ENCODE measurements around the gene DNM2.
"Not testable (repeated sequence)": the region's sequence is repeated elsewhere in the genome, so short reads cannot be mapped to it uniquely, and the experiment has no call there.

The DNM2 gene

GRCh38 chr19:10727685-10728201, 9.9 kb downstream of the DNM2 start:
- DNase-seq, result no peak

- no peak for DNase-seq
Measured at GRCh38 chr19:10729411-10729810, 11.5 kb downstream of the DNM2 start.

DNA sequence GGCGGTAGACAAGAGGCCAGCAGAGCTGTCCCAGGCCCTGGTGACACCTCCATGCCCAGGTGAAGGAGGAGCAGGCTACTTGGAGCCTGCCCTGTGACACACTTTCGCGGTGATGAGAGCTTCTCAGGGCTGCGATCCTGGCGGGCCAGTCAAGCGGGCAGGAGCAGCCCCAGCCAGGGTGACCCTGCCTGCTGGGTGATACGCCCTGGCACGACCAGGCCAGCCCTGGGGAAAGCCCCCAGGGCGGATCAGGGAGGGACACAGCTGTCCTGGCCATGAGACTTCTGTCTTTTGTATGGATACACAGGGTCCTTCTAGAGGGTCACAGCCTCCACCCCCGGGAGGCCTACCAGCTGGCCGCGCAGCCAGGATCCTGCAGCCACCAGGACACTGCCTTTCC, 13.1 kb downstream of the DNM2 start:
- DNase-seq, result no peak

DNA sequence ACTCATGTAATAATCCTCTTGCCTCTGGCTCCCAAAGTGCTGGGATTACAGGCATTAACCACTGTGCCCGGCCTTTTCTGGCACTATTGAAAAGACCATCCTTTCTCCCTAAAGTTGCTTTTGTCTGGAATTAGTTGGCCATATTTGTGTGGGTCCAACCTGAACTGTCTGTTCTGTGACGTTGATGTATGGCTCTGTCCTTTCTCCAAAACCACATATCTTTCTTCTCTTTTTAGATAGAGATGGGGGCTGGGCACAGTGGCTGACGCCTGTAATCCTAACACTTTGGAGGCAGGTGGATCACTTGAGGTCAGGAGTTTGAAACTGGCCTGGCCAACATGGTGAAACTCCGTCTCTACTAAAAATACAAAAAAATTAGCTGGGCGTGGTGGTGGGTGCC, 17.9 kb downstream of the DNM2 start:
- no peak for DNase-seq

- DNase-seq, result no peak
Measured at GRCh38 chr19:10736189-10736588, 18.3 kb downstream of the DNM2 start.

DNA sequence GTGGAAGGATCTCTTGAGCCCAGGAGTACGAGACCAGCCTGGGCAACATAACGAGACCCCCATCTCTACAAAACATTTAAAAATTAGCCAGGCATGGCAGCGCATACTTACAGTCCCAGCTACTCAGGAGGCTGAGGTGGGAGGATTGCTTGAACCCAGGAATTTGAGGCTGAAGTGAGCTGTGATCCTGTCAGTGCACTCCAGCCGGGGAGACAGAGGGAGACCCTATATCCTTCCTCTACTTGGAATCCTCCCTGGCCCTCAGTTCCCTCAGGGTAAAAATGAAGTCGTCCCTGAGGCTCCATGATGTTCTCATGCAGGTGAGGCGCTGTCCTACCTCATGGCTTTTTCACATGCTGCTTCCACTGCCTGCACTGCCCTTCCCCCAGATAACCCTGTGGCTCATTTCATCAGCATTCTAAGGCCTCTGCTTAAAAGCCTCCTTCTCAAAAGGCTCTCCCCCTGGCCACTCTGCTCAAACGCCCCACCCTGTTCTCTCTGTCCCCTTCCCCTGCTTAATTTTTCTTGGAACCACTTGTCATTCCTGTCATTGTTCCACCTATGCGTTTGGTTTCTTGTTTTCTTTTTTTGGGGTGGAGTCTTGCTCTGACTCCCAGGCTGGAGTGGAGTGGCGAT, 19.2 kb downstream of the DNM2 start:
- no peak for DNase-seq

DNA sequence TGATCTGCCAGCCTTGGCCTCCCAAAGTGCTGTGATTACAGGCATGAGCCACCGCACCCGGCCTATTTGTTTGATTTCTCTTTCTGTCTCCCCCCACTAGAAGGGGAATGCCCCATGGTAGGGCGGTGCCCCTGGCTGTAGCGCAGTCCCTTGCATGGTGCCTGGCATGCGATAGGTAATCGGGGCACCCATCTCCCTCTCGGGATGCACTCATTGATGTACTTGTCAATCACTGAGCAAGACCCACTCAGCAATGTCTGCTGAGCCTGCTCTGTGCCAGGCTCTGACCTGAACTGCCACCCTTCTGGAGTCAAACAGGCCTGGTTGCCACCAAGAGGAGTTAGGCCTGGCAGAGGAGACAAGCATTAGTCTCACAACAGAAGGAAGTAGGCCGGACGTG, 19.8 kb downstream of the DNM2 start:
- DNase-seq, result no peak

- no peak for DNase-seq
Measured at GRCh38 chr19:10740798-10741197, 22.9 kb downstream of the DNM2 start.

GRCh38 chr19:10742476-10742875, 24.6 kb downstream of the DNM2 start:
- no peak for DNase-seq

- no peak for DNase-seq
Measured at GRCh38 chr19:10744253-10744798, 26.4 kb downstream of the DNM2 start.

DNA sequence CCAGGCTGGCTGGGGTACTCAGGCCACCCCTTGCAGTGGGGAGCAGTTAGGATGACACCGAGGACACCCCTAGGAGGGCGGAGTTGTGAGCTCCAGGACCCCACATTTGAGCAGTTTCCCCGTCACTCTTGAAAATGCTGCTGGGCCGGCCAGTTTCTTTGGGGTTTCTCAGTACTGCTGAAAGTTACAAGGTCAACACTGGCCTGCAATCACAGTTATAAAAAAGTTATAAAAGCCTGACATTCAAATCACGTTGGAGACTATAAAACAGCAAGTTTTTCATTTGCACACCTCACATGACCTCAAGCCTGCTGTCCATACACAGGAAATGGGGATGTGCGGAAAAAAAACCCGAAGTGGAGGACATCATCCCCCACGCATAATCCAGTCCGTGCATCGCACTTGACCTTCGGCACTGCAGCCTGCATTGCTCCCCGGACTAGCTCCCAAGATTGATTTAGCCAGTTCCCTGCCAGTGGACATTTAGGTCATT, 27.0 kb downstream of the DNM2 start:
- DNase-seq, result no peak

GRCh38 chr19:10746437-10746836, 28.6 kb downstream of the DNM2 start:
- not testable (repeated sequence) for DNase-seq

DNA sequence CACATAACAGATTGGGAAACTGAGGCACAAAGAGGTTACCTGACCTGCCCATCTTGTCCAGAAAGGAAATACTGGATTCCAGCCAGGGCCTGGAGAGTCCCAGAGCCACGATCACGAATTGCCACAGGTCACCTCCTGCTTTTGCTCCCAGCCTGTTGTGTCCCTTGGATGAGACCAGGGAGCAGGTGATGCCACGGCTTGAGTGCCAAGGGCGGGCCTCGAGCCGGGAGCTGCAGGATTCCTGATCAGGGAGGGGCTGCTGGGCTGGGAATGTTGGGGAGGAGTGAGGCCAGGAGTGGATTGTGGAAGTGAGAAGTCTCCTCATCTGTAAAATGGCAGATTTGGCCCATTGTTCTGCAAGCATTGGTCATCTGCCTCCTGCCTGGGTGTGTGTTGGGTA, 29.4 kb downstream of the DNM2 start:
- DNase-seq, result no peak

DNA sequence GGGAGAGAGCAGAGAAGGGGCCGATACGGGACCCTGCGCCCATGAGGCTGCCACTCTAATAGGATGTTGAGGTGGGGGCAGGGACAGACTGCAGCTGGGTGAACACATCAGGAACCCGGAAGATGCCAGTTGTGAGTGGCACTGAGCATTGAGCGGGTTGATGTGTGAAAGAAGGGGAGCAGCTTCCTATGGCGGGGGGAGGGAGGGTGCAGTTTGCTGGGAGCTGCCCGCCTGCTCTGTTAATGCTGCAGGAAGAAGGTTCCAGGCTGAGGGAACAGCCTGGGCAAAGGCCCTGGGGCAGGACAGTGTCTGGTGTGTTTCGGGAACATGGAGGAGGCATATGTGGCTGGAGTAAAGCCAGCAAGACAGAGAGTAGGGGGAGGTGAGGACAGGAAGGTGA, 29.8 kb downstream of the DNM2 start:
- DNase-seq, result no peak

GRCh38 chr19:10748195-10748926, 30.5 kb downstream of the DNM2 start:
- DNase-seq, result no peak

GRCh38 chr19:10748927-10749434, 31.1 kb downstream of the DNM2 start:
- DNase-seq, result no peak

DNA sequence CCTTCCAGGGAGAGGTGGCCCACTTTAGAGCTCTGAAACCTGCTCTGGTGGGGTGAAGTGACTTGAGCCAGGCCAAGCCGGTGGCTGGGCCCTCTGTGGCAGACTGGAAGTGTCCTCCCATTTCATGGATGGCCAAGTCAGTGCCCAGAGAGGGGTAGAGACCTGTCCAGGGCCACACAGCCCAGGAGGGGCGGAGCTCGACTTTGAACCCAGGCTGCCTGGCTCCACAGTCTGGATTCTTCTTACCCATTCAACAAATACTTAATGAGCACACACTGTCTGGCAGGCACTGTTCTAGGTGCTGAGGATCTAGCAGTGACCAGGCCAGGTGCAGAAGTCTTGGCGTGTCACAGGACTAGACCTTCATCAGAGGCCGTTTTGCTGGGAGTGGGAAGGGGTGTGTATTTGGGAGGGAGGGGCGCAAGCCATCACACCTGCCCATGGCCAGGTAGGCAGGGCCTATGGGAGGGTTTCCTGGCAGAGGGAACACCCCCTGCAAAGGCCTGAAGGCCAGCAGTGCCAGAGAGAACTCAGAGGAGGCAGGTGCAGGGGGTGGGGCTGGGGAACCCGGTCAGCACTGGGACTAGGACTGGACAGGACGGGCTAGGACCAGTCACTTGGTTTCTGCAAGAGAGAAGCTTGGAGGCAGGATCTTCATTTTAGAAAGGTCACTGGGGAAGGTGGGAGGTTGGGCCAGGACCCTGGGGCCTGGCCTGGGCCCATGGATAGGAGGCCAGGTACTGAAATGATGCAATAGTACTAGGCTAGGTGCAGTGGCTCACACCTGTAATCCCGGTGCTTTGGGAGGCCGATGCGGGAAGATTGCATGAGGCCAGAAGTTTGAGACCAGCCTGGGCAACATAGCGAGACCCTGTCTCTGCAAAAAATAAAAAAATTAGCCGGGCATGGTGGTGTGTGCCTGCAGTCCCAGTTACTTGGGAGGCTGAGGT, 31.8 kb downstream of the DNM2 start:
- DNase-seq, result no peak

- no peak for DNase-seq
Measured at GRCh38 chr19:10751109-10751953, 33.5 kb downstream of the DNM2 start.

DNA sequence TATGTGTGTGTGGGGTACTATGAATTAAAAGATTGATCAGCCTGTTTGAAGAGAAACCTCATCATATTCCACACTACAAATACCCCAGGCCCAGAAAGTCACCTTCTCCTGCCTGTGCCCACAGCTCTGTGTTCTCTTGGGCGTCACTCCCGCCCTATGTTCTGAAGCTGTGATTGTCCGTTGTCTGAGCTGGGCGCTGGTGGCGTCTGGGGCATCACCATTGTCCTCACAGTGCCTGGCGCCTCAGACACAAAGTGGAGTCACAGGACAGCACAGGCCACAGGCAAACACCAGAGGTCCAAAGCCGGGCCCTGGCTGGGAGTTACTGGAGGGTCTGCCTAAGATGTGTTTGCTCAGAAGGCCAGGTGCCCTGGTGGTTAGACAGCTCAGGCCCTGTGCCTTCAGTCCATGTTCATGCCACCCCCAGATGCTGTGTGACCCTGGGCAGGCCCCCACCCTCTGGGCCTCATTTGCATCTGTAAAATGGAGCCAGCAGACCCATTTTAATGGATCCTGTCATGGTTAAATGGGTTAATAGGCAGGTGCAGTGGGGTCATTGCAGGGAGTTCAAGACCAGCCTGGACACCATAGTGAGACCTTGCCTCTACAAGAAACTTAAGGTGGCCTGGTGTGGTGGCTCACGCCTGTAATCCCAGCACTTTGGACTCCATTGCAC, 34.5 kb downstream of the DNM2 start:
- no peak for DNase-seq

DNA sequence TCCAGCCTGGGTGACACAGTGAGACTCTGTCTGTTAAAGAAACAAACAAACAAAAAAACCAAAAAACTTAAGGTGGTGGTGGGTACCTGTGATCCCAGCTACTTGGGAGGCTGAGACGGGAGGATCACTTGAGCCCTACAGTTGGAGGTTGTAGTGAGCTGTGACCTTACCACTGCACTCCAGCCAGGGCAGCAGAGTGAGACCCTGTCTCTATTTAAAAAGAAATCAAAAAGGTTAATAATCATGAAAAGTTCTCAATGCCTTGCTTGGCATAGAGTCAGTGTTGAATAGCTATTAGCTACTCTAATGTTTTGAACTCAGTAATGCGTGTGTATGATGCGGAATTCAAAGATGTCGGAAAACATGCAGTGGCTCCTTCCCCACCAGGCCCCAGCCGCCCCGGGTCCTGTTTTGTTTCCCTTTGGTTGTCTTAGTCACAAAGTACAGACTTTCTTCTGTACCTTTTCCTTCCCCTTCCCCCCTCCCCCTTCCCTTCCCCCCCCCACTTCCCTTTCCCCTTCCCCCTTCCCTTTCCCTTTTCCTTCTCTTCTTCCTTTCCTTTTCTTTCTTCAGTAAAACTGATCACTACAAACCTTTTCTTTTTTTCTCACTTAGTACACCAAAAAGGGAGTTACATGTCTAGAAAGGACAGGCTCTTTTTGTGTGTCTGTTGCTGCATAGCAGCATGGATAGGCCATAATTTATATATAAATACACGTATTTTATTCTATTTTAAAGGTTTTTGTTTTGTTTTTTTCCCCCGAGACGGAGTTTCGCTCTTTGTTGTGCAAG, 35.2 kb downstream of the DNM2 start:
- DNase-seq, result no peak

All from stimulated activated CD4-positive, alpha-beta T cell treated with anti-CD3 and anti-CD28 coated beads, Interleukin-2, amount 100 ng/mL, for 48 hours (primary cell).